ENCODE results near the gene HDLBP. TPM values are rescaled to one million over a fixed set of nuclear protein-coding genes. Genes with fewer than 3 reads are reported as not detected.

The HDLBP gene
- total RNA-seq, 1 experiment from 2014 or later, result 510 TPM

DNA sequence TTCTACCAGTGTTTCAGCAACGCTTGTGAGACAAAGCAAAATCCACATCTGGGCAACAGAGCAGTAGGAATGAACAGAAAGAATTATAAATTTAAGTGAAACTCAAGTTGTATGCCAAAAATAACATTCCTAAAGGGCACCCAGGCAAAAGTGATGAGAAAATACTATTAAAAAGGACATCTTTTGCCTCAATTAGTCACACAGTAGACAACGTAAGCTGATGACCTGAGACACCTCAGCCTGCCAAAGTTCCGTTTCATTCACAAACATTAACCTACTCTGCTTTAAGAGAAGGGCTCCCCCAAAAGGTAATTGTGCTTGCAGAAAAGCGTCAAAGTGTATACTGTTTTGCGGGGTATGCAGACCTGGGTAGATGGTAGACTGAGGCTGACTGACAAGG, 7.2 kb downstream of the HDLBP start:
- Histone ChIP-seq H3K27me3 (replicated peaks; ENCODE audit: insufficient read depth, low read depth, low read length, poor library complexity) (no peaks in the 10 kb centered on the region), H3K9me3 (ENCODE audit: low read depth, low read length, poor library complexity, severe bottlenecking) (no peaks in the 10 kb centered on the region), H3K4me1 (ENCODE audit: insufficient read depth, low read length, poor library complexity, severe bottlenecking) (peaks cover 4% of the 10 kb centered on the region), H3K4me3 (ENCODE audit: low read depth, low read length, poor library complexity, severe bottlenecking) (no peak overlapping the region), H3K36me3 (ENCODE audit: insufficient read depth, low read length, poor library complexity, severe bottlenecking) (no peaks in the 10 kb centered on the region), H3K27ac (ENCODE audit: low read depth, low read length, poor library complexity, severe bottlenecking) (no peak overlapping the region)
- TF ChIP-seq EZH2 (IDR thresholded peaks at IDR 0.05; ENCODE audit: borderline replicate concordance, low read depth, low read length, poor library complexity, severe bottlenecking), result no peak
- TF ChIP-seq, protein P1, sequence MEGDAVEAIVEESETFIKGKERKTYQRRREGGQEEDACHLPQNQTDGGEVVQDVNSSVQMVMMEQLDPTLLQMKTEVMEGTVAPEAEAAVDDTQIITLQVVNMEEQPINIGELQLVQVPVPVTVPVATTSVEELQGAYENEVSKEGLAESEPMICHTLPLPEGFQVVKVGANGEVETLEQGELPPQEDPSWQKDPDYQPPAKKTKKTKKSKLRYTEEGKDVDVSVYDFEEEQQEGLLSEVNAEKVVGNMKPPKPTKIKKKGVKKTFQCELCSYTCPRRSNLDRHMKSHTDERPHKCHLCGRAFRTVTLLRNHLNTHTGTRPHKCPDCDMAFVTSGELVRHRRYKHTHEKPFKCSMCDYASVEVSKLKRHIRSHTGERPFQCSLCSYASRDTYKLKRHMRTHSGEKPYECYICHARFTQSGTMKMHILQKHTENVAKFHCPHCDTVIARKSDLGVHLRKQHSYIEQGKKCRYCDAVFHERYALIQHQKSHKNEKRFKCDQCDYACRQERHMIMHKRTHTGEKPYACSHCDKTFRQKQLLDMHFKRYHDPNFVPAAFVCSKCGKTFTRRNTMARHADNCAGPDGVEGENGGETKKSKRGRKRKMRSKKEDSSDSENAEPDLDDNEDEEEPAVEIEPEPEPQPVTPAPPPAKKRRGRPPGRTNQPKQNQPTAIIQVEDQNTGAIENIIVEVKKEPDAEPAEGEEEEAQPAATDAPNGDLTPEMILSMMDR (conservative IDR thresholded peaks at IDR 0.05; ENCODE audit: low read depth, low read length), result no peak
- no peak for DNase-seq (ENCODE audit: low spot score)
- POLR2A ChIA-PET (ENCODE audit: low non-redundant PET), result no interaction called here
- no TSS peak for BruUV-seq (replicated peaks)
- CTCF ChIA-PET, result no interaction called here
- intact Hi-C loops (cut with micrococcal nuclease; ENCODE audit: unreplicated experiment), result no loop called here

DNA sequence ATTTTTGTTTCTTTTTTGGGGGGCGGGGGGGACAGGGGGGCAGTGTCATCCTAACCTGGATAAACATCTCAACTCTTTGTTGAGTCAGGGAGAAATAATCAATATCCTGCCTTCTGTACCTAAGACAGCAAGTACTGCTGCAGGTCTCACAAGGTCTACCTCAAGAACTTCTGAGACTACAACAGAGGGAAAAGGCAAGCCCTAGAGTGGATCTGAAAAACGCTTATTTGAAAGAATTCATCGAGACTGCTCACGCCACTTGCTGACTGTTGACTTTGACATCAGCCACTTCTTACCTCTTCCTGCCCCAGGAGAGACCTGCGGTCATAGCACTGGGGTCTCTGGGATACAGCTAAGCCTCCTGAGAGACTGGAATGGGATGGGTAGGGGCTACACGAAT, 8.4 kb downstream of the HDLBP start:
- POLR2A ChIA-PET (ENCODE audit: low non-redundant PET), result no interaction called here
- no TSS peak for BruUV-seq (replicated peaks)
- no peaks in the 10 kb centered on the region for H3K36me3 ChIP-seq (ENCODE audit: insufficient read depth, low read length, poor library complexity, severe bottlenecking)
- intact Hi-C loops (cut with micrococcal nuclease; ENCODE audit: unreplicated experiment), result no loop called here
- H3K27me3 ChIP-seq (replicated peaks; ENCODE audit: insufficient read depth, low read depth, low read length, poor library complexity), result no peaks in the 10 kb centered on the region
- DNase-seq (ENCODE audit: low spot score), result no peak
- TF ChIP-seq EZH2 (IDR thresholded peaks at IDR 0.05; ENCODE audit: borderline replicate concordance, low read depth, low read length, poor library complexity, severe bottlenecking), result no peak
- TF ChIP-seq, protein P1 (conservative IDR thresholded peaks at IDR 0.05; ENCODE audit: low read depth, low read length), result no peak
- H3K4me3 ChIP-seq (ENCODE audit: low read depth, low read length, poor library complexity, severe bottlenecking), result no peak overlapping the region
- CTCF ChIA-PET, result interaction anchor here (0.6 kb wide), 1 partner anchor 24 kb away, joined by 7 read pairs; no protein-coding TSS in a partner anchor
- no peak overlapping the region for H3K27ac ChIP-seq (ENCODE audit: low read depth, low read length, poor library complexity, severe bottlenecking)
- no peaks in the 10 kb centered on the region for H3K9me3 ChIP-seq (ENCODE audit: low read depth, low read length, poor library complexity, severe bottlenecking)
- peaks cover 4% of the 10 kb centered on the region for H3K4me1 ChIP-seq (ENCODE audit: insufficient read depth, low read length, poor library complexity, severe bottlenecking)

DNA sequence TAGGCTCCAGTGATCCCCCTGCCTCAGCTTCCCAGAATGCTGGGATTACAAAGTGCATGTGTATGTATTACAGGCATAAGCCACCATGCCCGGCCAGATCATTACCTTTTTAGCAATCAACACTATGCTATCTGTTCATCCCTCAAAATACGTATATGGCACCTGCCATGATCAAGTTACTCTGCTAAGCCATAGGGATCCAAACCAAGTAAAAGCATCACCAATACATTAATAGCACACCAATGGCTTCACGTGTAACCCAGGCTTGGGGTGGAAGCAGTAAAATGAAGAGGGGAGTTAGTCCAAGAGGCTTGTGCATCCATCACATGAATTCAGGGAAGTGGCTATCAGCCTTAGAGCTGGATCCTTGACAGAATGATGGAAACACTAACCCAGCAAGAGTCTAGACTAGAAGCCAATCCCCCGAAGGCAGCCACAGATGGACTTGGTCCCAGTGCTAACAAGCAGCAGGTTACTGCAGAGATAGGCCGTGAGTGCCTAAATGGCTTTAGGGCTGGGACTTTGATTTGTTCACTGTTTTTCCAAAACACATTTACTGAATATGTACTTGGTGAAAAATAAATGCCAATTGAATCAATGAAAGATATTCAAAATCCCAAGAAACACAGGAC, 11.3 kb downstream of the HDLBP start:
- Histone ChIP-seq H3K9me3 (ENCODE audit: low read depth, low read length, poor library complexity, severe bottlenecking) (no peaks in the 10 kb centered on the region), H3K4me3 (ENCODE audit: low read depth, low read length, poor library complexity, severe bottlenecking) (no peak overlapping the region), H3K27ac (ENCODE audit: low read depth, low read length, poor library complexity, severe bottlenecking) (no peak overlapping the region), H3K4me1 (ENCODE audit: insufficient read depth, low read length, poor library complexity, severe bottlenecking) (no peaks in the 10 kb centered on the region), H3K36me3 (ENCODE audit: insufficient read depth, low read length, poor library complexity, severe bottlenecking) (no peaks in the 10 kb centered on the region), H3K27me3 (replicated peaks; ENCODE audit: insufficient read depth, low read depth, low read length, poor library complexity) (no peaks in the 10 kb centered on the region)
- no peak for TF ChIP-seq EZH2 (IDR thresholded peaks at IDR 0.05; ENCODE audit: borderline replicate concordance, low read depth, low read length, poor library complexity, severe bottlenecking)
- TF ChIP-seq, protein P1 (conservative IDR thresholded peaks at IDR 0.05; ENCODE audit: low read depth, low read length), result no peak
- intact Hi-C loops (cut with micrococcal nuclease; ENCODE audit: unreplicated experiment), result no loop called here
- no TSS peak for BruUV-seq (replicated peaks)
- no peak for DNase-seq (ENCODE audit: low spot score)
- ChIA-PET CTCF (no interaction called here), POLR2A (ENCODE audit: low non-redundant PET) (no interaction called here)
